Measurements from ENCODE around the gene PTPRO.

PTPRO gene

DNA sequence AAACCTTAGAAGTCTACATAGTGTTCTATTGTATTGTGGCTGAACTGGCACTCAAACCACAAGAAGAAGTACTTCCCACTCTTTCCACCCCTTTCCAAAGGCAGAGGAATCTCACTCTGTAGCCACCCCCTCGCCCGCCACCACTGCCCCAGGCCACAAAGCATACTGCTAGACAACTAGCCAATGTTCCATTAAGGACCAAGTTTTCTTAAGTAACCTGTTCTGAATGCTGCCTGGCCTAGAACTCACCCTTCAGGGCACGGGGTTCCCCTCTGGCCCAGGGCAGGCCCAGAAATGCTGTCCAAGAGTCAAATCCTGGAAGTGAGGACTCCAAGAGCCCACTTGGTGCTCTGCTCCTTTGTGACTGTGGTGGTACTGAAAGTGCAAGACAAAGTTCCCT is 15.7 kb upstream of the PTPRO start:
- Histone ChIP-seq H3K4me3 (ENCODE audit: low read depth in 1 of 2, low read length in 2 of 2) (no peak overlapping the region), H3K27ac (ENCODE audit: low read depth, low read length) (no peak overlapping the region), H3K36me3 (ENCODE audit: control insufficient read depth in 1 of 2, insufficient read depth in 2 of 2, low read length in 2 of 2) (no peaks in the 10 kb centered on the region), H3K9me3 (ENCODE audit: control insufficient read depth in 1 of 2, low read length in 2 of 2) (no peaks in the 10 kb centered on the region), H3K4me1 (ENCODE audit: control insufficient read depth in 1 of 2, insufficient read depth in 2 of 2, low read length in 2 of 2) (no peaks in the 10 kb centered on the region), H3K27me3 (ENCODE audit: control insufficient read depth in 1 of 2, insufficient read depth in 2 of 2, low read length in 2 of 2) (no peaks in the 10 kb centered on the region), H3K9ac (ENCODE audit: low read depth in 1 of 2, low read length in 2 of 2) (no peak overlapping the region)

DNA sequence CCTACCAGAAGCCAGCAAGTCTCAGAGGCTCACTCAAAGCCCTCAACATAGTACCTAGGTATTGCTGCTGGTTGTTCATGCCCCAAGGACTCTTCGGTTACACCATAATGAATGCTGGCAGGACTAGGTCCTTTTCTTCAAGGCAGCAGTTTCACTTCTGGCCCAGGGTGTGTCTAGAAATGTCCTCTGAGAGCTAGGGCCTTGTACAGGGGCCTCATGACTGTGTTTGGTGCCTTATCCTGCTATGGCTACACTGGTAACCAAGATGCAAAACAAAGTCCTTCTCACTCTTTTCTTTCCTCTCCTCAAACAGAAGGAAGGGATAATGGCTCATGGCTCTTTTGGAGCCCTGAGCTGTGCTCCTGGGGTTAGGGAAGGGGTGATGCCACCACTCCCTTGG is 15.2 kb upstream of the PTPRO start:
- Histone ChIP-seq H3K9ac (ENCODE audit: low read depth in 1 of 2, low read length in 2 of 2) (no peak overlapping the region), H3K36me3 (ENCODE audit: control insufficient read depth in 1 of 2, insufficient read depth in 2 of 2, low read length in 2 of 2) (no peaks in the 10 kb centered on the region), H3K4me1 (ENCODE audit: control insufficient read depth in 1 of 2, insufficient read depth in 2 of 2, low read length in 2 of 2) (no peaks in the 10 kb centered on the region), H3K9me3 (ENCODE audit: control insufficient read depth in 1 of 2, low read length in 2 of 2) (no peaks in the 10 kb centered on the region), H3K4me3 (ENCODE audit: low read depth in 1 of 2, low read length in 2 of 2) (no peak overlapping the region), H3K27ac (ENCODE audit: low read depth, low read length) (no peak overlapping the region), H3K27me3 (ENCODE audit: control insufficient read depth in 1 of 2, insufficient read depth in 2 of 2, low read length in 2 of 2) (no peaks in the 10 kb centered on the region)

GRCh38 chr12:15318841-15319240 is 3.5 kb upstream of the PTPRO start:
- H3K9ac ChIP-seq (ENCODE audit: low read depth in 1 of 2, low read length in 2 of 2), result no peak overlapping the region
- no peaks in the 10 kb centered on the region for H3K36me3 ChIP-seq (ENCODE audit: control insufficient read depth in 1 of 2, insufficient read depth in 2 of 2, low read length in 2 of 2)

DNA sequence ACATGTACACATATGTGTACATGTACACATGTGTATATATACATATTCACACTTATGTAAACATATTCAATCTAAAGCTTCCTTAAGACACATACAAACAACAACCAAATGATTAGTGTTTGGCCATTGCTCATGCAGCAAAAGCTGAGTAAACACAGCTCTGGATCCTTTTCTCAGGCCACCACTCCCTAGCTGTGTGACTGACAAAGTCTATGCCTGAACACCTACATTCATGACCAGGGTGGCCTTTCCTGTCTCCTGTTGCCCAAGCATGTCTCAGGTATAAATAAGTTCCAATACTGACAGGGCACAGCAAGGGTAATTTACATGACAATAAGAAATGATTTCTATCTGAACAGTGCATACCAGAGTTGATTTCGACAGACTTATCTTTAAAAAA is 1.4 kb upstream of the PTPRO start:
- Histone ChIP-seq H3K27me3 (ENCODE audit: control insufficient read depth in 1 of 2, insufficient read depth in 2 of 2, low read length in 2 of 2) (peaks cover 0 to 13% of the 10 kb centered on the region in 2 donors), H3K27ac (ENCODE audit: low read depth, low read length) (no peak overlapping the region)

More at GRCh38 chr12:15318841-15319240, 3.5 kb upstream of the PTPRO start:
- H3K27ac ChIP-seq (ENCODE audit: low read depth, low read length), result no peak overlapping the region
- H3K4me3 ChIP-seq (ENCODE audit: low read depth in 1 of 2, low read length in 2 of 2), result no peak overlapping the region
- H3K4me1 ChIP-seq (ENCODE audit: control insufficient read depth in 1 of 2, insufficient read depth in 2 of 2, low read length in 2 of 2), result no peaks in the 10 kb centered on the region
- no peaks in the 10 kb centered on the region for H3K9me3 ChIP-seq (ENCODE audit: control insufficient read depth in 1 of 2, low read length in 2 of 2)
- H3K27me3 ChIP-seq (ENCODE audit: control insufficient read depth in 1 of 2, insufficient read depth in 2 of 2, low read length in 2 of 2), result peaks cover 0 to 13% of the 10 kb centered on the region in 2 donors

GRCh38 chr12:15323480-15323879 is 1.2 kb downstream of the PTPRO start:
- Histone ChIP-seq H3K9me3 (ENCODE audit: control insufficient read depth in 1 of 2, low read length in 2 of 2) (no peaks in the 10 kb centered on the region), H3K27ac (ENCODE audit: low read depth, low read length) (no peak overlapping the region), H3K27me3 (ENCODE audit: control insufficient read depth in 1 of 2, insufficient read depth in 2 of 2, low read length in 2 of 2) (peaks cover 0 to 13% of the 10 kb centered on the region in 2 donors), H3K4me1 (ENCODE audit: control insufficient read depth in 1 of 2, insufficient read depth in 2 of 2, low read length in 2 of 2) (no peaks in the 10 kb centered on the region), H3K4me3 (ENCODE audit: low read depth in 1 of 2, low read length in 2 of 2) (no peak overlapping the region), H3K9ac (ENCODE audit: low read depth in 1 of 2, low read length in 2 of 2) (no peak overlapping the region), H3K36me3 (ENCODE audit: control insufficient read depth in 1 of 2, insufficient read depth in 2 of 2, low read length in 2 of 2) (no peaks in the 10 kb centered on the region)

More for the DNA sequence above, 1.4 kb upstream of the PTPRO start:
- no peaks in the 10 kb centered on the region for H3K9me3 ChIP-seq (ENCODE audit: control insufficient read depth in 1 of 2, low read length in 2 of 2)
- no peak overlapping the region for H3K9ac ChIP-seq (ENCODE audit: low read depth in 1 of 2, low read length in 2 of 2)
- H3K4me1 ChIP-seq (ENCODE audit: control insufficient read depth in 1 of 2, insufficient read depth in 2 of 2, low read length in 2 of 2), result no peaks in the 10 kb centered on the region
- H3K4me3 ChIP-seq (ENCODE audit: low read depth in 1 of 2, low read length in 2 of 2), result no peak overlapping the region
- H3K36me3 ChIP-seq (ENCODE audit: control insufficient read depth in 1 of 2, insufficient read depth in 2 of 2, low read length in 2 of 2), result no peaks in the 10 kb centered on the region

DNA sequence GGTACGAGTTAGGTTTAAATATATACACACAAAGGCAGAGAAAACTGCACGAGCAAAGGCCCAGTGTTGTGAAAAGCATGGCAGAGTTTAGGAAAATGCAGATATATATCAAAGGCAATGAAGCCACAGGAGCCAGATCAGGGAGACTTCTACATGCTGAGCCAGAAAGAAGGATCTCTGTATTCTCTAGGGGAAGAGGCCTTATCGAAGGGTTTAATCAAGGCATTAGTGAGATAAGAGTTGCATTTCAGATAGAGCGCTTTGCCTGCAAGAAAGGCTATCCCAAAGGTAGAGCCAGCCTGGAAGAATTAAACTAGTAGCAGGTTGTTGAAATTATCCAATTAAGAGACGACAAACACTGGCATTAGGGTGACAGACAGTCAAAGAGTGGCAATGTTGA is 7.6 kb downstream of the PTPRO start:
- Histone ChIP-seq H3K36me3 (ENCODE audit: control insufficient read depth in 1 of 2, insufficient read depth in 2 of 2, low read length in 2 of 2) (no peaks in the 10 kb centered on the region), H3K9ac (ENCODE audit: low read depth in 1 of 2, low read length in 2 of 2) (no peak overlapping the region), H3K27ac (ENCODE audit: low read depth, low read length) (no peak overlapping the region), H3K4me3 (ENCODE audit: low read depth in 1 of 2, low read length in 2 of 2) (no peak overlapping the region), H3K4me1 (ENCODE audit: control insufficient read depth in 1 of 2, insufficient read depth in 2 of 2, low read length in 2 of 2) (no peaks in the 10 kb centered on the region), H3K27me3 (ENCODE audit: control insufficient read depth in 1 of 2, insufficient read depth in 2 of 2, low read length in 2 of 2) (peaks cover 0 to 3% of the 10 kb centered on the region in 2 donors), H3K9me3 (ENCODE audit: control insufficient read depth in 1 of 2, low read length in 2 of 2) (no peaks in the 10 kb centered on the region)

GRCh38 chr12:15334225-15334624 is 11.9 kb downstream of the PTPRO start:
- Histone ChIP-seq H3K9ac (ENCODE audit: low read depth in 1 of 2, low read length in 2 of 2) (no peak overlapping the region), H3K4me3 (ENCODE audit: low read depth in 1 of 2, low read length in 2 of 2) (no peak overlapping the region), H3K9me3 (ENCODE audit: control insufficient read depth in 1 of 2, low read length in 2 of 2) (no peaks in the 10 kb centered on the region), H3K36me3 (ENCODE audit: control insufficient read depth in 1 of 2, insufficient read depth in 2 of 2, low read length in 2 of 2) (no peaks in the 10 kb centered on the region), H3K4me1 (ENCODE audit: control insufficient read depth in 1 of 2, insufficient read depth in 2 of 2, low read length in 2 of 2) (no peaks in the 10 kb centered on the region), H3K27ac (ENCODE audit: low read depth, low read length) (no peak overlapping the region), H3K27me3 (ENCODE audit: control insufficient read depth in 1 of 2, insufficient read depth in 2 of 2, low read length in 2 of 2) (peaks cover 0 to 3% of the 10 kb centered on the region in 2 donors)

GRCh38 chr12:15335959-15336358 is 13.7 kb downstream of the PTPRO start:
- Histone ChIP-seq H3K36me3 (ENCODE audit: control insufficient read depth in 1 of 2, insufficient read depth in 2 of 2, low read length in 2 of 2) (no peaks in the 10 kb centered on the region), H3K27ac (ENCODE audit: low read depth, low read length) (no peak overlapping the region), H3K4me1 (ENCODE audit: control insufficient read depth in 1 of 2, insufficient read depth in 2 of 2, low read length in 2 of 2) (no peaks in the 10 kb centered on the region), H3K27me3 (ENCODE audit: control insufficient read depth in 1 of 2, insufficient read depth in 2 of 2, low read length in 2 of 2) (no peaks in the 10 kb centered on the region), H3K9ac (ENCODE audit: low read depth in 1 of 2, low read length in 2 of 2) (no peak overlapping the region), H3K9me3 (ENCODE audit: control insufficient read depth in 1 of 2, low read length in 2 of 2) (no peaks in the 10 kb centered on the region), H3K4me3 (ENCODE audit: low read depth in 1 of 2, low read length in 2 of 2) (no peak overlapping the region)

GRCh38 chr12:15336768-15337553 is 14.7 kb downstream of the PTPRO start:
- H3K36me3 ChIP-seq (ENCODE audit: control insufficient read depth in 1 of 2, insufficient read depth in 2 of 2, low read length in 2 of 2), result no peaks in the 10 kb centered on the region

DNA sequence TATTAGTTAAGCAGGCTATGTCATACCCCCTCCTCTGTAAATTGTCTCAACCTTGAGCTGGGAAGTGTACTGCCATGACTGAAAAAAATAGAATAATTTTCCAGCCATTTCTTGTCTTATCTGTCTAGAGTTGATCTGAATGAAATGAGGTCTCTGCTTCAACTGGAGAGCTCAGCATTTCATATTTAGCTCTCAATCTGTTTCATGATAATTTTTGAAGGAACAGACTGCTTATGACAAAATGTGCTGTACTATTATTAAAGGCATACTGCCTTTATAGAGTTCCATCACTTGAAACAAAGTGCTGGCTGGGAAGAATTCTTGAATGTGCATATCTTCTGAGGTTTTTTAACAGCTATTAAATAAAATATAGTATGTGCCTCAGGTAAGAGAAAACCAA is 19.1 kb downstream of the PTPRO start:
- Histone ChIP-seq H3K4me3 (ENCODE audit: low read depth in 1 of 2, low read length in 2 of 2) (no peak overlapping the region), H3K9me3 (ENCODE audit: control insufficient read depth in 1 of 2, low read length in 2 of 2) (no peaks in the 10 kb centered on the region), H3K27ac (ENCODE audit: low read depth, low read length) (no peak overlapping the region), H3K4me1 (ENCODE audit: control insufficient read depth in 1 of 2, insufficient read depth in 2 of 2, low read length in 2 of 2) (no peaks in the 10 kb centered on the region), H3K9ac (ENCODE audit: low read depth in 1 of 2, low read length in 2 of 2) (no peak overlapping the region), H3K36me3 (ENCODE audit: control insufficient read depth in 1 of 2, insufficient read depth in 2 of 2, low read length in 2 of 2) (no peaks in the 10 kb centered on the region), H3K27me3 (ENCODE audit: control insufficient read depth in 1 of 2, insufficient read depth in 2 of 2, low read length in 2 of 2) (no peaks in the 10 kb centered on the region)

More at GRCh38 chr12:15336768-15337553, 14.7 kb downstream of the PTPRO start:
- Histone ChIP-seq H3K4me3 (ENCODE audit: low read depth in 1 of 2, low read length in 2 of 2) (no peak overlapping the region), H3K9ac (ENCODE audit: low read depth in 1 of 2, low read length in 2 of 2) (no peak overlapping the region), H3K27ac (ENCODE audit: low read depth, low read length) (no peak overlapping the region), H3K4me1 (ENCODE audit: control insufficient read depth in 1 of 2, insufficient read depth in 2 of 2, low read length in 2 of 2) (no peaks in the 10 kb centered on the region), H3K9me3 (ENCODE audit: control insufficient read depth in 1 of 2, low read length in 2 of 2) (no peaks in the 10 kb centered on the region), H3K27me3 (ENCODE audit: control insufficient read depth in 1 of 2, insufficient read depth in 2 of 2, low read length in 2 of 2) (no peaks in the 10 kb centered on the region)

Measured in duodenal mucosa (tissue), 2 donors.